GM12878 (cell line): ENCODE measurements around the gene RTN4RL1. TPM values are rescaled to one million over a fixed set of nuclear protein-coding genes. Genes with fewer than 3 reads are reported as not detected.

Experiments used
- ATAC-seq: fragments of 200-7000 bp; cut with Tn5 transposase; 3 replicates; pipeline ENCODE4 v1.9.1; 2020; ENCODE audit warnings: mild to moderate bottlenecking, moderate library complexity
- BruUV-seq: library from RNA; stranded (reverse); fragments of 400-500 nt; replicated peaks from 2 replicates; lab custom pipeline; 2021; lab: Mats Ljungman, UMichigan
- CTCF ChIA-PET: fragments of 300-600 bp; sonication (Branson Sonifier 250); formaldehyde crosslinking; extraction: SDS; loops from one replicate; lab custom pipeline; 2021; ENCODE audit warnings: inconsistent platforms; lab: Yijun Ruan, JAX
- POLR2A ChIA-PET: fragments of 350-600 bp; formaldehyde crosslinking; extraction: SDS; loops from one replicate; lab custom pipeline; 2021; ENCODE audit warnings: inconsistent platforms; lab: Charles Lee
- RAD21 ChIA-PET: fragments of 300-600 bp; sonication (Branson Sonifier 250); formaldehyde crosslinking; loops from one replicate; lab custom pipeline; 2023; ENCODE audit warnings: antibody characterized with exemption; ENCODE audit not compliant: unreplicated experiment; lab: Charles Lee
- SMC1A ChIA-PET: fragments of 300-600 bp; sonication (Branson Sonifier 250); formaldehyde crosslinking; loops from one replicate; lab custom pipeline; 2023; ENCODE audit not compliant: unreplicated experiment, uncharacterized antibody; lab: Charles Lee
- DNase-seq: peaks from one replicate; pipeline ENCODE4 v3.0.0-alpha.2; 2011; ENCODE audit warnings: low read depth, low spot score
- FAIRE-seq: peaks from 3 replicates; lab custom pipeline; 2011; peaks lifted over from hg19 to GRCh38; lab: Jason Lieb, UNC
- H2AFZ ChIP-seq: 2 replicates; pipeline ENCODE4 v1.6.0; 2011; ENCODE audit warnings: low read depth, low read length, control low read depth; ENCODE audit not compliant: control insufficient read depth
- H3K27ac ChIP-seq: 2 replicates; pipeline ENCODE4 v1.5.1; 2011; ENCODE audit warnings: control low read depth; ENCODE audit not compliant: control insufficient read depth, insufficient read depth
- H3K27me3 ChIP-seq, 2 experiments: replicated peaks in 1 of 2; 2 replicates each; pipeline versions ENCODE4 v1.6.0 to v1.6.1; 2011; ENCODE audit warnings: low read length in 1 of 2; ENCODE audit not compliant: control insufficient read depth in 2 of 2, insufficient read depth in 2 of 2
- H3K36me3 ChIP-seq, 2 experiments: 2 replicates each; pipeline ENCODE4 v1.5.1; 2011; ENCODE audit warnings: low read length in 1 of 2; ENCODE audit not compliant: control insufficient read depth in 2 of 2, insufficient read depth in 2 of 2
- H3K4me1 ChIP-seq: 2 replicates; pipeline ENCODE4 v1.6.1; 2011; ENCODE audit warnings: mild to moderate bottlenecking, low read length, moderate library complexity, mixed read lengths; ENCODE audit not compliant: control insufficient read depth, insufficient read depth
- H3K4me2 ChIP-seq: 2 replicates; pipeline ENCODE4 v1.6.0; 2011; ENCODE audit warnings: control low read depth; ENCODE audit not compliant: control insufficient read depth, insufficient read depth
- H3K4me3 ChIP-seq: fragments of 200-600 bp; sonication (generic); 2 replicates; pipeline ENCODE4 v1.5.1; 2016
- H3K79me2 ChIP-seq: 2 replicates; pipeline ENCODE4 v1.6.0; 2011; ENCODE audit warnings: low read length; ENCODE audit not compliant: control insufficient read depth, insufficient read depth
- H3K9ac ChIP-seq: 2 replicates; pipeline ENCODE4 v1.8.0; 2011; ENCODE audit warnings: low read length, control low read depth, mixed read lengths; ENCODE audit not compliant: control insufficient read depth, insufficient read depth
- H3K9me3 ChIP-seq: replicated peaks from 3 replicates; pipeline ENCODE4 v1.5.1; 2011; ENCODE audit warnings: mild to moderate bottlenecking, low read length; ENCODE audit not compliant: control insufficient read depth, insufficient read depth
- H4K20me1 ChIP-seq: 2 replicates; pipeline ENCODE4 v1.6.0; 2011; ENCODE audit not compliant: control insufficient read depth, insufficient read depth
- EZH2 ChIP-seq: IDR thresholded peaks from 2 replicates; pipeline ENCODE4 v1.6.1; 2012; ENCODE audit warnings: low read depth, mild to moderate bottlenecking, control low read depth, inconsistent platforms, low read length, borderline replicate concordance; ENCODE audit not compliant: control insufficient read depth
- NFYB ChIP-seq: IDR thresholded peaks from 2 replicates; pipeline ENCODE4 v1.6.1; 2011; ENCODE audit warnings: low read depth, mild to moderate bottlenecking, low read length, improper control_type of control experiment, moderate library complexity; ENCODE audit not compliant: insufficient read depth
- SKIL ChIP-seq: fragments of 450-650 bp; IDR thresholded peaks from 2 replicates; pipeline ENCODE4 v1.6.1; 2017; ENCODE audit warnings: mild to moderate bottlenecking, low read depth, inconsistent platforms; ENCODE audit not compliant: poor library complexity, severe bottlenecking
- SMAD1 ChIP-seq: fragments of 450-650 bp; IDR thresholded peaks from 2 replicates; pipeline ENCODE4 v1.6.1; 2018; ENCODE audit warnings: mild to moderate bottlenecking, low read depth; ENCODE audit not compliant: partially characterized antibody
- USF1 ChIP-seq: IDR thresholded peaks from 2 replicates; pipeline ENCODE4 v1.6.1; 2011; ENCODE audit warnings: borderline replicate concordance, low read depth, mild to moderate bottlenecking, moderate library complexity, mixed read lengths, low read length; ENCODE audit not compliant: insufficient read depth; ENCODE audit errors: extremely low read length
- WRNIP1 ChIP-seq: IDR thresholded peaks from 2 replicates; pipeline ENCODE4 v1.6.1; 2011; ENCODE audit warnings: low read depth, low read length, improper control_type of control experiment, borderline replicate concordance
- ZNF24 ChIP-seq: fragments of 450-650 bp; IDR thresholded peaks from 2 replicates; pipeline ENCODE4 v1.6.1; 2017; ENCODE audit warnings: antibody characterized with exemption, mild to moderate bottlenecking
- ZNF622 ChIP-seq: fragments of 450-650 bp; IDR thresholded peaks from 2 replicates; pipeline ENCODE4 v1.6.1; 2017; ENCODE audit warnings: mild to moderate bottlenecking, inconsistent platforms
- WGBS: methylation state at CpG from one replicate; pipeline ENCODE4 v1.1.6; 2016; ENCODE audit warnings: low lambda C conversion rate; ENCODE audit not compliant: insufficient replicate concordance, insufficient coverage; ENCODE audit errors: missing lambda C conversion rate; 5-methylcytosine and 5-hydroxymethylcytosine counted together
- in situ Hi-C: fragments of 300-500 bp; cut with MboI; formaldehyde crosslinking; loops from 9 replicates; pipeline ENCODE4 v1.14.3; 2018; ENCODE audit warnings: mixed read lengths
- intact Hi-C: fragments of 100-400 bp; cut with micrococcal nuclease; formaldehyde crosslinking; loops from one replicate; pipeline ENCODE4 v1.14.2; 2022; ENCODE audit not compliant: unreplicated experiment
- polyA plus RNA-seq, 11 experiments: library from polyadenylated mRNA; depleted of rRNA in 4 of 11; unstranded in 6 of 11; stranded (reverse) in 5 of 11; fragments of >200 nt; fragmentation: Nextera tagmentation in 4 of 11; fragmentation: Illumina TruSeq in 1 of 11; extraction: Ambion mirVana in 4 of 11; extraction: Trizol in 1 of 11; gene quantifications; 1 replicate in 1 of 11; 2 replicates in 10 of 11; pipeline versions ENCODE4 v1.2.1 to v1.2.3, GENCODE V29; 2011 to 2016; ENCODE audit warnings: inconsistent platforms in 2 of 11, missing spikeins in 2 of 11, low read depth in 1 of 11
- total RNA-seq, 4 experiments: library from RNA; depleted of rRNA in 3 of 4; stranded (reverse); fragments of >200 nt in 3 of 4; fragmentation: Illumina TruSeq in 1 of 4; extraction: Trizol in 1 of 4; gene quantifications; 2 replicates each; pipeline versions ENCODE4 v1.2.1 to v1.2.3, GENCODE V29; 2013 to 2021

The RTN4RL1 gene
- total and polyA plus RNA-seq, 10 of the 15 experiments (the other 5 are each of a cell fraction or from before 2014, with no cell fraction given), result 0.08 to 0.11 (median 0.10) TPM; not detected in 7

GRCh38 chr17:2064520-2064971 lies 39.4 kb upstream of the RTN4RL1 start (continued):
- no peak for TF ChIP-seq SMAD1
- no peak for TF ChIP-seq USF1
- no peak for TF ChIP-seq EZH2

GRCh38 chr17:2064147-2064489 lies 39.0 kb upstream of the RTN4RL1 start:
- ChIA-PET SMC1A (interaction anchor here (0.6 to 3.9 kb wide), 13 partner anchors 18 to 181 kb away, joined by 3 to 27 read pairs (median 3); no protein-coding TSS in a partner anchor), POLR2A (interaction anchor here (12.5 kb wide), 1 partner anchor 23 kb away, joined by 148 read pairs; no protein-coding TSS in a partner anchor), RAD21 (interaction anchor here (1.0 to 2.9 kb wide), 7 partner anchors 9 to 181 kb away, joined by 3 to 12 read pairs (median 4); partner anchors contain the start of gene HIC1), CTCF (interaction anchor here (0.7 to 2.6 kb wide), 12 partner anchors 18 to 203 kb away, joined by 3 to 19 read pairs (median 4); no protein-coding TSS in a partner anchor)
- Histone ChIP-seq H3K27ac (peak overlapping the region; percentile 34), H3K9ac (no peak overlapping the region), H4K20me1 (no peaks in the 10 kb centered on the region), H3K4me2 (no peak overlapping the region), H2AFZ (no peak overlapping the region), H3K27me3 (no peaks in the 10 kb centered on the region), H3K9me3 (no peaks in the 10 kb centered on the region), H3K4me1 (peaks cover 44% of the 10 kb centered on the region), H3K4me3 (no peak overlapping the region), H3K36me3 (peaks cover 24 to 33% of the 10 kb centered on the region in 2 experiments), H3K79me2 (peaks cover 12% of the 10 kb centered on the region)
- ATAC-seq (no peak), DNase-seq (no peak), FAIRE-seq (no peak)
- intact Hi-C loops, result no loop called here
- BruUV-seq, result no TSS peak
- in situ Hi-C loops, result loop anchor here (10.0 kb wide), 1 partner anchor 181 kb away; no protein-coding TSS in a partner anchor
- 22% methylated on average over 5 of the region's 5 CpGs for WGBS
- TF ChIP-seq SKIL (no peak), ZNF622 (no peak), WRNIP1 (no peak), NFYB (no peak), ZNF24 (no peak)
